ENCODE measurements around the gene LMNA.

The LMNA gene

GRCh38 chr1:156138458-156138867 lies 24.0 kb downstream of the LMNA start:
- no peak overlapping the region for H3K4me3 ChIP-seq (ENCODE audit: low read length)
- TF ChIP-seq CTCF (conservative IDR thresholded peaks at IDR 0.05; ENCODE audit: low read depth, low read length), result no peak
- DNase-seq (ENCODE audit: low read depth), result no peak

GRCh38 chr1:156140879-156141707 lies 26.6 kb downstream of the LMNA start:
- H3K4me3 ChIP-seq (ENCODE audit: low read length), result no peak overlapping the region
- no peak for DNase-seq (ENCODE audit: low read depth)

GRCh38 chr1:156143765-156144489 lies 29.4 kb downstream of the LMNA start:
- TF ChIP-seq CTCF (conservative IDR thresholded peaks at IDR 0.05; ENCODE audit: low read depth, low read length), result no peak
- no peak for DNase-seq (ENCODE audit: low read depth)
- H3K4me3 ChIP-seq (ENCODE audit: low read length), result no peak overlapping the region

More at GRCh38 chr1:156140879-156141707, 26.6 kb downstream of the LMNA start:
- peak; percentile 88 for TF ChIP-seq CTCF (conservative IDR thresholded peaks at IDR 0.05; ENCODE audit: low read depth, low read length)

GRCh38 chr1:156144742-156145141 lies 30.2 kb downstream of the LMNA start:
- DNase-seq (ENCODE audit: low read depth), result no peak
- TF ChIP-seq CTCF (conservative IDR thresholded peaks at IDR 0.05; ENCODE audit: low read depth, low read length), result no peak
- H3K4me3 ChIP-seq (ENCODE audit: low read length), result no peak overlapping the region

- no peak overlapping the region for H3K4me3 ChIP-seq (ENCODE audit: low read length)
- DNase-seq (ENCODE audit: low read depth), result no peak
- no peak for TF ChIP-seq CTCF (conservative IDR thresholded peaks at IDR 0.05; ENCODE audit: low read depth, low read length)
These were observed 31.1 kb downstream of the LMNA start for GRCh38 chr1:156145650-156146019.

- peak; percentile 64 for TF ChIP-seq CTCF (conservative IDR thresholded peaks at IDR 0.05; ENCODE audit: low read depth, low read length)
- DNase-seq (ENCODE audit: low read depth), result peak; percentile 93
- H3K4me3 ChIP-seq (ENCODE audit: low read length), result no peak overlapping the region
These were observed 31.7 kb downstream of the LMNA start for GRCh38 chr1:156146020-156146768.

Measured in retinal pigment epithelial cell (primary cell).